HG02840 (cell line): Measurements from ENCODE around the gene GFRA1.

Experiments used
- ATAC-seq: cut with Tn5 transposase; IDR thresholded peaks from one replicate; pipeline ENCODE4 v1.9.1; 2021; ENCODE audit warnings: mild to moderate bottlenecking, moderate library complexity, moderate number of reproducible peaks; ENCODE audit not compliant: unreplicated experiment, low FRiP score

The GFRA1 gene

GRCh38 chr10:116245156-116245555 lies 27.9 kb downstream of the GFRA1 start:
- ATAC-seq: no peak

- ATAC-seq: no peak
Measured at GRCh38 chr10:116241642-116242410, 31.2 kb downstream of the GFRA1 start.

- ATAC-seq: no peak
Measured at GRCh38 chr10:116241085-116241484, 31.9 kb downstream of the GFRA1 start.

GRCh38 chr10:116240157-116240950 lies 32.7 kb downstream of the GFRA1 start:
- no peak for ATAC-seq

GRCh38 chr10:116239229-116239628 lies 33.8 kb downstream of the GFRA1 start:
- ATAC-seq: no peak

GRCh38 chr10:116237970-116238369 lies 35.0 kb downstream of the GFRA1 start:
- ATAC-seq: no peak

GRCh38 chr10:116237260-116237659 lies 35.7 kb downstream of the GFRA1 start:
- ATAC-seq: no peak

GRCh38 chr10:116233230-116233629 lies 39.8 kb downstream of the GFRA1 start:
- ATAC-seq: no peak

GRCh38 chr10:116232613-116233012 lies 40.4 kb downstream of the GFRA1 start:
- no peak for ATAC-seq

GRCh38 chr10:116226766-116227165 lies 46.2 kb downstream of the GFRA1 start:
- no peak for ATAC-seq

GRCh38 chr10:116226053-116226452 lies 47.0 kb downstream of the GFRA1 start:
- no peak for ATAC-seq

- ATAC-seq: no peak
Measured at GRCh38 chr10:116223289-116223688, 49.7 kb downstream of the GFRA1 start.

- no peak for ATAC-seq
Measured at GRCh38 chr10:116221053-116221452, 52.0 kb downstream of the GFRA1 start.

GRCh38 chr10:116216676-116217075 lies 56.3 kb downstream of the GFRA1 start:
- ATAC-seq: no peak

GRCh38 chr10:116215651-116216050 lies 57.4 kb downstream of the GFRA1 start:
- ATAC-seq: no peak

GRCh38 chr10:116211682-116212081 lies 61.3 kb downstream of the GFRA1 start:
- no peak for ATAC-seq

GRCh38 chr10:116210588-116211346 lies 62.2 kb downstream of the GFRA1 start:
- ATAC-seq: no peak

GRCh38 chr10:116209781-116210180 lies 63.2 kb downstream of the GFRA1 start:
- ATAC-seq: no peak

GRCh38 chr10:116208956-116209567 lies 63.9 kb downstream of the GFRA1 start:
- no peak for ATAC-seq

- no peak for ATAC-seq
Measured at GRCh38 chr10:116207690-116208089, 65.3 kb downstream of the GFRA1 start.

- no peak for ATAC-seq
Measured at GRCh38 chr10:116203661-116204060, 69.3 kb downstream of the GFRA1 start.
